MM.1S (cell line): ENCODE measurements around the gene FAM217A.

ENCODE experiments used
- DNase-seq: peaks from one replicate; pipeline ENCODE4 v3.0.0-alpha.2; 2015
- H2AFZ ChIP-seq: fragments of 300-600 bp; sonication (generic); 2 replicates; pipeline ENCODE4 v1.6.0; 2016; ENCODE audit warnings: antibody characterized with exemption, low read length
- H3F3A ChIP-seq: fragments of 300-600 bp; sonication (generic); 2 replicates; pipeline ENCODE4 v1.6.1; 2016; ENCODE audit warnings: mild to moderate bottlenecking, antibody characterized with exemption, low read length, moderate library complexity, mixed read lengths; ENCODE audit not compliant: insufficient read depth
- H3K27ac ChIP-seq: fragments of 300-600 bp; sonication (generic); 2 replicates; pipeline ENCODE4 v1.5.1; 2016; ENCODE audit warnings: mild to moderate bottlenecking, low read length
- H3K27me3 ChIP-seq: fragments of 300-600 bp; sonication (generic); replicated peaks from 2 replicates; pipeline ENCODE4 v1.6.0; 2016; ENCODE audit warnings: low read length; ENCODE audit not compliant: insufficient read depth
- H3K36me3 ChIP-seq: fragments of 300-600 bp; sonication (generic); replicated peaks from 2 replicates; pipeline ENCODE4 v1.6.1; 2016; ENCODE audit warnings: mild to moderate bottlenecking, low read length, mixed read lengths; ENCODE audit not compliant: insufficient read depth
- H3K4me1 ChIP-seq: fragments of 300-600 bp; sonication (generic); 2 replicates; pipeline ENCODE4 v1.6.1; 2016; ENCODE audit warnings: low read length, mixed read lengths
- H3K4me2 ChIP-seq: fragments of 300-600 bp; sonication (generic); 2 replicates; pipeline ENCODE4 v1.6.0; 2016; ENCODE audit warnings: low read depth, low read length
- H3K4me3 ChIP-seq: fragments of 300-600 bp; sonication (generic); 2 replicates; pipeline ENCODE4 v1.5.1; 2016; ENCODE audit warnings: low read length, mixed read lengths
- H3K79me2 ChIP-seq: fragments of 300-600 bp; sonication (generic); 2 replicates; pipeline ENCODE4 v1.6.1; 2016; ENCODE audit warnings: mixed run types, low read length, mixed read lengths
- H3K9ac ChIP-seq: fragments of 300-600 bp; sonication (generic); 2 replicates; pipeline ENCODE4 v1.6.1; 2016; ENCODE audit warnings: low read length, mixed read lengths
- H3K9me2 ChIP-seq: fragments of 300-600 bp; sonication (generic); replicated peaks from 2 replicates; pipeline ENCODE4 v1.6.1; 2016; ENCODE audit warnings: mild to moderate bottlenecking, low read length, mixed read lengths; ENCODE audit not compliant: insufficient read depth
- H3K9me3 ChIP-seq: fragments of 300-600 bp; sonication (generic); replicated peaks from 2 replicates; pipeline ENCODE4 v1.6.1; 2016; ENCODE audit warnings: mild to moderate bottlenecking, low read length, mixed read lengths; ENCODE audit not compliant: insufficient read depth
- H4K20me1 ChIP-seq: fragments of 300-600 bp; sonication (generic); 2 replicates; pipeline ENCODE4 v1.6.1; 2016; ENCODE audit warnings: mild to moderate bottlenecking, low read length, moderate library complexity, mixed read lengths; ENCODE audit not compliant: insufficient read depth
- CTCF ChIP-seq: fragments of 300-600 bp; sonication (generic); IDR thresholded peaks from 2 replicates; pipeline ENCODE4 v1.5.1; 2016; ENCODE audit warnings: antibody characterized with exemption, low read length, mixed read lengths
- EZH2 ChIP-seq: fragments of 300-600 bp; sonication (generic); optimal IDR thresholded peaks from 2 replicates; pipeline ENCODE3; 2017; ENCODE audit warnings: low read depth, mild to moderate bottlenecking, antibody characterized with exemption, low read length, mixed read lengths
- EZH2phosphoT487 ChIP-seq: fragments of 300-600 bp; sonication (generic); IDR thresholded peaks from 2 replicates; pipeline ENCODE4 v1.6.1; 2018; ENCODE audit warnings: antibody characterized with exemption, low read length

The FAM217A gene

DNA sequence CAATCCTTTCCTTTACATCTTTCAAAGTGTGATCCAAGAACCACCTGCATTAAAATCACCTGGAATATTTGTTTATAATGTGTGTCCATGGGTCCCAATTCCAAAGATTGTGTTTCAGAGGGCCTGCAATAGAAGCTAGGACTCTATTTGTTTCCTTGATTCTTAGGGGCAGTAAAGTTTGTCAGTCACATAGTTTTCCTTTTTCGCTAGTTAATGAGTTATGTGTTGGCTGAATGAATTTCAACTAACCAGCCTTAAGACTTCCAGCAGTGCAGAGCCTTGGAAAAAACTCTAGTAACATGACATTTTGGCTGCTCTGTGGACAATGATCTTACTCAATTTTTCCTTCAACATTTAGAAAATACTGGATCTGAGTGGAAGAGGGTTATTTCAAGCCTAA is 11.3 kb downstream of the FAM217A start:
- no peak for DNase-seq
- no peaks in the 10 kb centered on the region for H3K4me1 ChIP-seq
- no peak overlapping the region for H2AFZ ChIP-seq

GRCh38 chr6:4066029-4066755 is 12.7 kb downstream of the FAM217A start:
- H3K4me1 ChIP-seq: no peaks in the 10 kb centered on the region
- no peaks in the 10 kb centered on the region for H4K20me1 ChIP-seq
- no peaks in the 10 kb centered on the region for H3K79me2 ChIP-seq
- no peak overlapping the region for H2AFZ ChIP-seq
- peaks cover 9% of the 10 kb centered on the region; the same call in 1 of the 2 replicates for H3K36me3 ChIP-seq
- no peak overlapping the region for H3K9ac ChIP-seq
- H3K9me3 ChIP-seq: no peaks in the 10 kb centered on the region
- no peak overlapping the region for H3K4me2 ChIP-seq
- no peak overlapping the region for H3K27ac ChIP-seq
- TF ChIP-seq CTCF (no peak), EZH2phosphoT487 (no peak), EZH2 (no peak)
- no peak overlapping the region for H3K4me3 ChIP-seq
- no peaks in the 10 kb centered on the region for H3F3A ChIP-seq
- H3K27me3 ChIP-seq: no peaks in the 10 kb centered on the region
- DNase-seq: no peak
- no peaks in the 10 kb centered on the region for H3K9me2 ChIP-seq

More for the DNA sequence above, 11.3 kb downstream of the FAM217A start:
- H3K27me3 ChIP-seq: no peaks in the 10 kb centered on the region
- H3K27ac ChIP-seq: no peak overlapping the region
- no peaks in the 10 kb centered on the region for H3K79me2 ChIP-seq
- H3K4me2 ChIP-seq: no peak overlapping the region
- no peak overlapping the region for H3K9ac ChIP-seq
- TF ChIP-seq CTCF (no peak), EZH2 (no peak), EZH2phosphoT487 (no peak)
- H3K4me3 ChIP-seq: no peak overlapping the region
- no peaks in the 10 kb centered on the region for H4K20me1 ChIP-seq
- H3K9me2 ChIP-seq: no peaks in the 10 kb centered on the region
- H3K36me3 ChIP-seq: peaks cover 1% of the 10 kb centered on the region; the same call in 1 of the 2 replicates
- H3K9me3 ChIP-seq: no peaks in the 10 kb centered on the region
- H3F3A ChIP-seq: no peaks in the 10 kb centered on the region

DNA sequence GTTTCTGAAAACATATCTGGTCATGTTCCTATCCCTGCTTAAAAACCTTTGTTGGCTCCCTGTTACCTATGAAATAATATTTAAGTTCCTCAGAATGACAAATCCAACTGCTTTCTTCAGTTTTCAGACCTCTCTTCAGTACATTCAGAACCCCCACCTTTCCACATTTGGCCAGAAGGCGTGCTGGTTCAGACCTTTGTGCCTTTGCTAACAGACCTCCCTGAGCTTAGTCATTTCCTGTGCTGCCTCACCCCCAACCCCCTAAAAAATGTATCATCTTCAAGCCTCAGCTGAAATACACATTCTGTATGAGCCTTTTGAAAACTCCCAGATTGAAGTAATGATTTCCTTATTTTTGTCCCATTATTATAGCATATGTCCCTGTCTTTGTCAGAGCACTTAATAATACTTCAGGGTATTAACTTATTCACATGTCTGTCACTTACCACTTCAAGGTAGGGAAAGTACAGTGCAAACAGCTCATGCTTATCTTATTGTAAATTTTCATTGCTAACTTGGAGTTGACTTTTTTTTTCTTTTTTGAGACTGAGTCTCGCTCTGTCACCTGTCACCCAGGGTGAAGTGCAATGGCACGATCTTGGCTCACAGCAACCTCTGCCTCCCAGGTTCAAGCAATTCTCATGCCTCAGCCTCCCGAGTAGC is 19.7 kb downstream of the FAM217A start:
- Histone ChIP-seq H3K9ac (no peak overlapping the region), H3K4me3 (no peak overlapping the region), H3K27ac (no peak overlapping the region), H3K9me2 (no peaks in the 10 kb centered on the region), H4K20me1 (no peaks in the 10 kb centered on the region), H3K4me2 (no peak overlapping the region), H3K36me3 (peaks cover 20% of the 10 kb centered on the region), H3K9me3 (no peaks in the 10 kb centered on the region), H3K27me3 (no peaks in the 10 kb centered on the region), H3K79me2 (peaks cover 11% of the 10 kb centered on the region; the same call in 1 of the 2 replicates), H3K4me1 (peaks cover 15% of the 10 kb centered on the region), H2AFZ (no peak overlapping the region), H3F3A (0 out of 2 replicates have a peak, but pooled peaks cover 8% of the 10 kb centered on the region)
- DNase-seq: no peak
- TF ChIP-seq EZH2 (no peak), CTCF (no peak), EZH2phosphoT487 (no peak)
